Glutamatergic neuron (in vitro differentiated cells): ENCODE data around the gene OR10T2. TPM values are rescaled to one million over a fixed set of nuclear protein-coding genes. Genes with fewer than 3 reads are reported as not detected.
A peak's percentile ranks its signal among the peaks of the same experiment; 100 is the strongest.
"Not testable (repeated sequence)": the region's sequence is repeated elsewhere in the genome, so short reads cannot be mapped to it uniquely, and the experiment has no call there.

ENCODE experiments used
- DNase-seq: peaks from one replicate; pipeline ENCODE4 v3.0.0; 2022
- H3K27ac Mint-ChIP-seq: one replicate; pipeline ENCODE4 v1.8.0; 2020; ENCODE audit warnings: mild to moderate bottlenecking, mixed read lengths, inconsistent platforms; ENCODE audit not compliant: unreplicated experiment
- H3K27me3 Mint-ChIP-seq: one replicate; pipeline ENCODE4 v1.8.0; 2020; ENCODE audit warnings: mild to moderate bottlenecking, moderate library complexity, mixed read lengths, inconsistent platforms; ENCODE audit not compliant: unreplicated experiment
- H3K36me3 Mint-ChIP-seq: one replicate; pipeline ENCODE4 v1.8.0; 2020; ENCODE audit warnings: mild to moderate bottlenecking, mixed read lengths, inconsistent platforms; ENCODE audit not compliant: unreplicated experiment
- H3K4me1 Mint-ChIP-seq: one replicate; pipeline ENCODE4 v1.8.0; 2020; ENCODE audit warnings: mild to moderate bottlenecking, low read depth, mixed read lengths, inconsistent platforms; ENCODE audit not compliant: unreplicated experiment
- H3K4me3 Mint-ChIP-seq: one replicate; pipeline ENCODE4 v1.8.0; 2020; ENCODE audit warnings: mild to moderate bottlenecking, mixed read lengths, inconsistent platforms; ENCODE audit not compliant: unreplicated experiment
- H3K9me3 Mint-ChIP-seq: one replicate; pipeline ENCODE4 v1.8.0; 2020; ENCODE audit warnings: mild to moderate bottlenecking, moderate library complexity, mixed read lengths, inconsistent platforms; ENCODE audit not compliant: unreplicated experiment
- CTCF ChIP-seq: fragments of 200-600 bp; sonication (generic); IDR thresholded peaks from one replicate; pipeline ENCODE4 v1.5.0; 2021; ENCODE audit not compliant: partially characterized antibody, unreplicated experiment
- total RNA-seq: library from RNA; stranded (reverse); fragmentation: NEBNext Ultra II Directional; extraction: Animal tissue kit (Norgen Biotek cat#: 25700); gene quantifications from one replicate; pipeline ENCODE4 v1.2.1, GENCODE V29; 2021; ENCODE audit not compliant: unreplicated experiment

Gene OR10T2
- total RNA-seq, 1 donor from 2014 or later: not detected

DNA sequence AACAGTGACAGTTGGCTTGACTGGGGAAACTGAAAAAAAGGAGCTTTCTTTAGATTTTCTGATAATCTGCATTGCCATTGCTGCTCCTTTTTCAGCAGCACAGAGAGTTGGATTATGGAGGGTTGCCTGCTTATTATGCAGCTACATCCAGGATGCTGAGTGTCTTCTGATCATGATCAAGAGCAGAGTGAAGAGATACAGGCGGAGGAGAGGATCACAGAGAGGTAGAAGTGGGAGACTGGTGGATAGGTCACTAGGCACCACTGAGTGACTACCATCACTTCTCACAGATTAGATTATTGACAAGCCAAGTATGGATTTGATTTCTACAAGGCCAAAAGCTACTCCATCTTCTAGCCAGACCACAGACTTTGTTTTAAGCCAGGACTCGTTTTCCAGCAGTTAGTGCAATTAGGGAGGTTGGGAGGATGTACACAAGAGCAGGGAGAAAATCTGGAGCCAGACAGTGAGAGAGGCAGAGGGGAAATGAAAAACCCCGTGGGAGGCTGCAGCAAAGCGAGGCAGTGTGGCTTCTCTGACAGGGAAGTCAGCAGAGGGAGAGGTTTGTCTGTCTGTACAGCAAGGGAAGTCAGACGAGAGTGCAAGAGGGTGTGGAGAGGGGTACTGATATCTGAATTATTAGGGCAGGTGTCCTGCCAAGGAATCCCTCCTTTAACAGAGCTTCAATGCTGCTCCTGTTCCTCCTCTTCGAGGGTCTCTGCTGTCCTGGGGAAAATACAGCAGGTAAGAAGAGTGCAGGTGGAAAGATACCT lies 45.8 kb downstream of the OR10T2 start, which contains the start of gene CD1E:
CD1E (plus strand) TSS at position 592 of the 773 bp plus-strand sequence; CDS start at position 687, 95 bp downstream.
- Mint-ChIP-seq H3K9me3 (peaks cover 1% of the 10 kb centered on the region), H3K36me3 (no peaks in the 10 kb centered on the region), H3K4me1 (peaks cover 4% of the 10 kb centered on the region), H3K27me3 (no peaks in the 10 kb centered on the region), H3K4me3 (no peak within 1 kb of the TSS), H3K27ac (no peak within 1 kb of the TSS)
- peak; percentile 20 for DNase-seq
- TF ChIP-seq CTCF: no peak

- H3K4me1 Mint-ChIP-seq, H3K9me3 Mint-ChIP-seq, H3K27me3 Mint-ChIP-seq, H3K27ac Mint-ChIP-seq, H3K4me3 Mint-ChIP-seq, DNase-seq, H3K36me3 Mint-ChIP-seq: not testable (repeated sequence)
These were observed 50.3 kb downstream of the OR10T2 start for GRCh38 chr1:158348946-158349345.

Other genes with a start within 250 kb of the OR10T2 start
- 0.25 TPM for gene CD1D, start 218.6 kb downstream of the OR10T2 start, total RNA-seq
- not detected for gene CD1A, start 145.0 kb downstream of the OR10T2 start, total RNA-seq
- not detected for gene CD1C, start 109.5 kb downstream of the OR10T2 start, total RNA-seq
- not detected for gene CD1B, start 67.9 kb downstream of the OR10T2 start, total RNA-seq
- gene CD1E, start 45.6 kb downstream of the OR10T2 start, total RNA-seq: not detected
- gene OR10K2, start 26.8 kb upstream of the OR10T2 start, total RNA-seq: not detected
- gene OR10K1, start 62.4 kb upstream of the OR10T2 start, total RNA-seq: not detected
- gene OR10R2, start 72.8 kb upstream of the OR10T2 start, total RNA-seq: not detected
- not detected for gene OR6Y1, start 154.9 kb upstream of the OR10T2 start, total RNA-seq
- gene OR6P1, start 171.1 kb upstream of the OR10T2 start, total RNA-seq: not detected
- gene OR10X1, start 180.4 kb upstream of the OR10T2 start, total RNA-seq: not detected
- not detected for gene OR10Z1, start 205.8 kb upstream of the OR10T2 start, total RNA-seq